NCI-H526 (cell line): Measurements from ENCODE around the gene UBE2Q1.

Source experiments
- DNase-seq, 2 experiments: peaks; one replicate each; lab custom pipeline; 2025; lab: John Stamatoyannopoulos, UW

Gene UBE2Q1

GRCh38 chr1:154503898-154504297 is 54.6 kb downstream of the UBE2Q1 start:
- no peak for DNase-seq

- DNase-seq, result peak in 1 of 2 experiments; percentile 58
These were observed 55.7 kb downstream of the UBE2Q1 start for GRCh38 chr1:154502744-154503115.

- DNase-seq, result peak in 1 of 2 experiments; percentile 52
These were observed 56.3 kb downstream of the UBE2Q1 start, which contains the start of the genes SHE and TDRD10 for GRCh38 chr1:154502066-154502743. Gene SHE, minus strand, starts transcription at chr1:154502412. Its CDS starts 386 bp downstream, at chr1:154502026. Gene TDRD10, plus strand, starts transcription at chr1:154502219. Its CDS starts 4,685 bp downstream, at chr1:154506904.

GRCh38 chr1:154501423-154502065 is 56.9 kb downstream of the UBE2Q1 start:
- peak in 1 of 2 experiments; percentile 49 for DNase-seq

- no peak for DNase-seq
These were observed 57.9 kb downstream of the UBE2Q1 start for GRCh38 chr1:154500533-154500932.

GRCh38 chr1:154499446-154499845 is 59.0 kb downstream of the UBE2Q1 start:
- no peak for DNase-seq
